GM20000 (cell line): ENCODE measurements around the gene AFDN.

Experiments used
- DNase-seq: peaks from one replicate; pipeline ENCODE4 v3.0.0; 2012; ENCODE audit warnings: low spot score
- TF ChIP-seq, protein P1 (sequence below): IDR thresholded peaks from 2 replicates; pipeline ENCODE4 v1.5.1; 2012; ENCODE audit warnings: mild to moderate bottlenecking, control low read depth; ENCODE audit errors: extremely low read depth, missing control alignments

Gene AFDN

DNA sequence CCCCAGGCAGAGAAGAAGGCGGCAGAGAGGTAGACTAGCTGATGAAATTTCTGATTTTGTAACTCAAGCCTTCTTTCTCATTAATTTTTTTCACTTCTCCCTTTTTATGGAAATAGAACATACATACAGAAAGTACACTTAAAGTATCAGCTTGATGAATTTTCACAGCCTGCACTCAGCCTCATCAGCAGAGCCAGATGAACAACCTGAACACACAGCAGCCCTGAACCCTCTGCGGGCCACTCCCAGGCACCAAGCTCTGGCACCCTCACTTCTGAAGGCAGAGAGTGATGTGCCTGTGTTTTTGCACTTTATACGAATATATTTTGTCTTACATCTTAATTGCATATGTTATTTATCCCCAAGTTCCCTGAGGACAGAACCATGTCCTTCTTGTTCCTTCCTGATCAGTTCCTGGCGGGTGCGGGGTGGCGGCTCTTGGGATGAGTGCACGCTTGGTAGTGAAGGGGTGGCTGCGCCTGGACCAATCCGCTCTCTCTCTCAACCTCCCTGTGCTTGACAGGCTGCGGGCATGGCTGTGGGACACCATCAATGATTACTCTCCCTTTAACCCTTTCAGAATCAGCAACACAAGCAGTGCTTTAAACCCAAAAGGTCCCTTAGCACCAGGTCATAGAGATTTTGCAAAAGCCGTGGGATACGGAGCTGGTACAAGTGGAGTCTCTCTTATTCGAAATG, 34.8 kb upstream of the AFDN start:
- no peak for DNase-seq
- TF ChIP-seq, protein P1, sequence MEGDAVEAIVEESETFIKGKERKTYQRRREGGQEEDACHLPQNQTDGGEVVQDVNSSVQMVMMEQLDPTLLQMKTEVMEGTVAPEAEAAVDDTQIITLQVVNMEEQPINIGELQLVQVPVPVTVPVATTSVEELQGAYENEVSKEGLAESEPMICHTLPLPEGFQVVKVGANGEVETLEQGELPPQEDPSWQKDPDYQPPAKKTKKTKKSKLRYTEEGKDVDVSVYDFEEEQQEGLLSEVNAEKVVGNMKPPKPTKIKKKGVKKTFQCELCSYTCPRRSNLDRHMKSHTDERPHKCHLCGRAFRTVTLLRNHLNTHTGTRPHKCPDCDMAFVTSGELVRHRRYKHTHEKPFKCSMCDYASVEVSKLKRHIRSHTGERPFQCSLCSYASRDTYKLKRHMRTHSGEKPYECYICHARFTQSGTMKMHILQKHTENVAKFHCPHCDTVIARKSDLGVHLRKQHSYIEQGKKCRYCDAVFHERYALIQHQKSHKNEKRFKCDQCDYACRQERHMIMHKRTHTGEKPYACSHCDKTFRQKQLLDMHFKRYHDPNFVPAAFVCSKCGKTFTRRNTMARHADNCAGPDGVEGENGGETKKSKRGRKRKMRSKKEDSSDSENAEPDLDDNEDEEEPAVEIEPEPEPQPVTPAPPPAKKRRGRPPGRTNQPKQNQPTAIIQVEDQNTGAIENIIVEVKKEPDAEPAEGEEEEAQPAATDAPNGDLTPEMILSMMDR: no peak

GRCh38 chr6:167793421-167793820, 33.3 kb upstream of the AFDN start:
- no peak for DNase-seq
- TF ChIP-seq, protein P1: no peak

DNA sequence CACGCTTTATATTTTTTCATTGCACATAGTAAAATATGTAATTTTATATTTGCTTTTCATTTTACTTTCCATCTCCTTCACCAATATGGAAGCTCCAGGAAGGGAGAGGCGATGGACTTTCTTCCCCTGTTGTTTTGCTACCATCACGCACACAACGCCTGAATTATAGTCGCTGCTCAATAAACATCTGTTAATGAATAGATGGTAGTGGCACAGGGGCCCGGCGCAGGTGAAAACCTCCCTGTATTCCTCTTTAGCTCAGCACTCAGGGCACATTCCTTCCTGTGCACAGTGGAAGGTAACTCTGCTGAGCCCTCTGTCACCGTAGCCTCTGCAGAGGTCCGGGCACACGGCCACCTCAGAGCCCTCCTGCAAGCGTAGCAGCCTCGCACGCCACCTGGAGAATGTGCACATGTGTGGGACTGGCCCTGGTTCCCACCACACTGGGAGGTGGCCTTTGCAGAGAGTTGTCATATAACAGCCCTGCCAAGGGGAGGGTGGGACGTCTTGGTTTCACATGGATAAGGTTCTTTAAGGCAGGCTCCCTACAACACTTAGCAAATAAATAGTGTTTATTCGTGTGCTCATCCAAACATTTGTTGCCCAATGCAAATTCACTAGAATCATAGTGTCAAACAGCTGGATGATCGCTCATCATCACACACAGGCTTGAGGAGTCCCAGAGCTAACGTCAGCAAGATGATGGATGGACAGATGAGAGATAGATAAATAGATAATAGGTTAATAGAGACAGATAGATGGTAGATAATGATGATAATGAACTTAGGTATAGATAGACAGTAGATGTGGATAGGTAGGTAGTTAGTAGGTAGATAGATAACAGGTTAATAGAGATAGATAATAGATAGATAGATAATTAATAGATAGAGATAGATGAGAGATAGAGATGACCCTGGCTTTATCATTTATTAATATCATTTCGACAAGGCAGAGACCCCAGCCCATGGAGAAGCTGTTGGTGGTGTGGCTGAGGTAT, 32.3 kb upstream of the AFDN start:
- DNase-seq: no peak
- TF ChIP-seq, protein P1: no peak

- no peak for DNase-seq
- TF ChIP-seq, protein P1: no peak
Measured at GRCh38 chr6:167795321-167795811, 31.3 kb upstream of the AFDN start.

DNA sequence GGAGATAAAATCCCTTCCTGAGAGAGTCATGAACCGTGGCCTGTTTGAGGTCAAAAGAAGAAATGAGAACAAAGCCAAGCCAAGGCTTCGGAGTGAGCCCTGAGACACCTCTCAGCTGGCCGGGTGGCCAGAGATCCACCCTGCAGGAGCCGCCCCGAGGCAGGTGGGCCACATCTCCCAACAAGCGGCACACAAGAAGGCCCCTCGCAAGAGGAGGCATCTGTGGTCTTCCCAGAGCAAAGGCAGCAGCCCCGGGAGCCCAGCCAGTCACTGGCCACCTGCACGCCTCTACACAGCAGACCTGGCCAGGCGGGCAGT, 30.9 kb upstream of the AFDN start:
- DNase-seq: no peak
- TF ChIP-seq, protein P1: no peak

DNA sequence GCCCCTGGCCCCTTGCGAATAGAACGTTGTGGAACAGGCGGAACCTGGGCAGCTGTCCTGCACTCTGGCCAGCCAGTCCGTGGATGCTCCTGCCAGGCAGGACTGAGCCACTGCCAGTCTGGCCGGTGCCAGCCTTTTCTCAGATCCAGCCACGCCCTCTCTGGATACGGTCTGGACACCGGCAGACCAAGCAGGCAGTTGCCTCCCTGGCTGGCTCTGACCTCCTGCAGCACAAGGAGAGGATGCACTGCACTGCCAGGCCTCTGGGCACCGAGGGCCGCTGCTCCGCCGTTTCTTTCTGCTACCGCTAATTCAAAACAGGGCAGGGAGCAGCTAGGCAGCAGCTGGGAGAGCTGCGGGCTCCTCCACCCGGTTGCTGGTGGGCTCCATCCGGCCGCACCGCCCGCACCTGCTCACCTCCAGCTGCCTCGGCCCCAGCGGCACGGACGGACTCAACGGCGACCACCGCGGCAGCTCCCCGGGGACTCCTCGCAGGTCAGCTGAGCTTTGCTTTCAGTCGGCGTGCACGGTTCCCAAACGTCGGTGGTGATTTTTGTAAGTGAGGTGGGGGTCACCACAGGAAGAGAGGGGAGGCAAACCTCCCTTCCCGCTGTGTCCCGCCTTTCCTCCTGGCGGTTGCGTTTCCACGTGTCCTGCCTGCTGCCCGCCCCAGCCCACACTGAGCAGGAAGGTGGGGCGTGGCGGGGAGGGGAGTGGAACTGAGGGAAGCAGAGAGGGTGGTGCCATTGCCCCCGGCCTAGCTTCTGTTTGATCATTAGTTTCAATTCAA, 30.3 kb upstream of the AFDN start:
- DNase-seq: no peak
- TF ChIP-seq, protein P1: no peak
